HUES6 (cell line): ENCODE results near the gene DPP10.
A peak's percentile ranks its signal among the peaks of the same experiment; 100 is the strongest.

Experiments
- H3K27ac ChIP-seq: 2 replicates; pipeline ENCODE4 v1.7.0; 2013; ENCODE audit warnings: low read depth, mild to moderate bottlenecking, low read length, inconsistent platforms
- H3K27me3 ChIP-seq: 2 replicates; pipeline ENCODE4 v1.6.1; 2013; ENCODE audit warnings: low read length; ENCODE audit not compliant: control insufficient read depth, insufficient read depth
- H3K36me3 ChIP-seq: 2 replicates; pipeline ENCODE4 v1.6.1; 2013; ENCODE audit warnings: low read length; ENCODE audit not compliant: control insufficient read depth, insufficient read depth
- H3K4me1 ChIP-seq: 2 replicates; pipeline ENCODE4 v1.6.1; 2013; ENCODE audit warnings: low read length; ENCODE audit not compliant: control insufficient read depth, insufficient read depth
- H3K4me3 ChIP-seq: 2 replicates; pipeline ENCODE4 v1.5.1; 2013; ENCODE audit warnings: low read depth, low read length
- H3K9ac ChIP-seq: one replicate; pipeline ENCODE4 v1.6.1; 2013; ENCODE audit warnings: mild to moderate bottlenecking, low read length
- H3K9me3 ChIP-seq: 2 replicates; pipeline ENCODE4 v1.6.1; 2013; ENCODE audit warnings: low read depth, low read length; ENCODE audit not compliant: control insufficient read depth, insufficient read depth

DPP10 gene

DNA sequence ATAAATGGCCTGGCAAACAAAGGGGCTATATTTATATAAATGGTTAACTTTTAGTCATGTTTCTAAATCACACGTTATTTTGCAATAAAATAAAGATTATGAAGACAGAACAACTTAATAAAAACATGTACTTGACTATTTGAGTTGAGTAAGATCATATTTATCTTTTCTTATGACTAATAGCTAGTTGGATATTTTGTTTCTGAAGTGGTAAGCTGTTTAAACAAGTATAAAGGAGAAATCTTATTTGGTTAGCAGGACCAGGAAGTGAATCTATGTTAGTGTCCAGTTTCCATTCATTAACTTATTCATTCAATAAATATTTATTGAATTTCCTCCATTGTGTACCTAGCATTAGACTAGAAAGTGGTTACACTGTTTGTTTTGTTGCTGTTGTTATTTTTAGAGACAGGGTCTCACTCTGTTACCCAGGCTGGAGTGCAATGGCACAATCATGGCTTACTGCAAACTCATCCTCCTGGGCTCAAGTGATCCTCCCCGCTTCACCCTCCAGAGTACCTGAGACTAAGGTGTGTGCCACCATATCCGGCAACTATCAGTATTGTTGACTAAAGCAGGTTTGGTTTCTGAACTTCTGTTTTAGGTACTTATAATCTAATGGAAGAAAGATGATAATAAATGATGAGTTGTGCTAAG is 312.6 kb downstream of the DPP10 start:
- Histone ChIP-seq H3K36me3 (no peaks in the 10 kb centered on the region), H3K27me3 (no peaks in the 10 kb centered on the region), H3K9ac (no peak overlapping the region), H3K4me1 (no peaks in the 10 kb centered on the region), H3K27ac (no peak overlapping the region), H3K9me3 (no peaks in the 10 kb centered on the region), H3K4me3 (no peak overlapping the region)

DNA sequence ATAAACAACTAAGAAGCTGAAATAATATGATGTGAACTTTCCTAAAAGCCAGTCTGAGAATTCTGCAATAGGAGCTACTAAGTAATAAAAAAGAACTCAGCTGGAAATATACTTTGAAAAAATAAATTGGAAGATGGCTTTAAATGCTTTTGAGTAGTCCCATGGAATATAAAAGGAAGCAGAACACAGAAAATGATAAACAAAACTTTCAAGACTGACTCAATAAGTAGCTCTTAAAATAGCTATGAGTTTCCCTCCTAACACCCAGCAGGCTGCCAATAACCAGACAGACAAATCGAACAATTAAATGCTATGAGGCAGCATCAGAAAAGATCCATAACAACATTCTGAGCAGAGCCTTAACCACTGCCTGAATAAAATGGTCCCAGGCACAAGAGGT is 319.9 kb downstream of the DPP10 start:
- no peaks in the 10 kb centered on the region for H3K27me3 ChIP-seq
- H3K4me3 ChIP-seq, result no peak overlapping the region
- H3K36me3 ChIP-seq, result no peaks in the 10 kb centered on the region
- peaks cover 8% of the 10 kb centered on the region; the same call in 1 of the 2 replicates for H3K4me1 ChIP-seq
- H3K9ac ChIP-seq, result no peak overlapping the region
- H3K9me3 ChIP-seq, result no peaks in the 10 kb centered on the region
- H3K27ac ChIP-seq, result no peak overlapping the region

DNA sequence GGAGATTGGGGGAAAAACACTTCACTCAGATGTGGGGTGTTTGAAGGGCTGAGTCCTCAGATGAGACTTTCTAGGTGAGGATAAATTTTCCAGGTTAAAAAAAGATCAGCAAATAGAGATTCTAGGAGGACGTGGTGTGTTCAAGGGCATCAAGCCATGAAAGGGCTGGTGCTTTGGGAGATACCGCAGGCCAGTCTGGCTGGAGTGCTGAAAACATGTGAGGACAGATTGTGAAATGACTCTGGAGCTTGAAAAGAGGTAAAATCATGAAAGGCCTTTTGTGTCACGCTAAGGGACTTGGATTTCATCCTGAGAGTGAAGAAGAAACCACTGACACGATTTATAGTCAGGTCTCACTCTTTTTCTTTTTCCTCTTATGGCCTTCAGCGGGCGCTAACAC is 320.5 kb downstream of the DPP10 start:
- H3K4me1 ChIP-seq, result peaks cover 8% of the 10 kb centered on the region; the same call in 1 of the 2 replicates
- H3K27ac ChIP-seq, result no peak overlapping the region
- no peaks in the 10 kb centered on the region for H3K9me3 ChIP-seq
- no peak overlapping the region for H3K9ac ChIP-seq
- H3K36me3 ChIP-seq, result no peaks in the 10 kb centered on the region
- H3K4me3 ChIP-seq, result no peak overlapping the region
- H3K27me3 ChIP-seq, result no peaks in the 10 kb centered on the region

DNA sequence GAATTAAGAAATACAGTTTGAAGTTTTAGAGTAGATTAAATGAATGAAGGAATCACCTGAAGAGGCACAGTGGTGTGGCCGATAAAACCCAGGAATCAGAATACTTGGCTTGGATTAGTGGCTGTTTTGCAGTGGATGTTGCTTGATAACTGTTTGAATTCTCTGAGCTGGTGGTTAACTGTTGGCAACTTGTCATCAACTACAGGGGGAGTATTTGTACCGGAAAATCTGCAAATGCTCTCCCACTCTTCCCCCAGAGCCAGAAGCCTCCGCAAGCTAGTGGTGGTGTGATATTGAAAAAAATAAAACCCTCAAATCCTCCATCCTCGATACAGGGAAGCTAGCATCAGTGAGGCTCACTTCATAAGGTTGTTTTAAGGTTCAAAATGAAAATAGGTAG is 326.7 kb downstream of the DPP10 start:
- peaks cover 10% of the 10 kb centered on the region; the same call in 1 of the 2 replicates for H3K4me1 ChIP-seq
- no peak overlapping the region for H3K27ac ChIP-seq
- no peak overlapping the region for H3K9ac ChIP-seq
- no peak overlapping the region for H3K4me3 ChIP-seq
- no peaks in the 10 kb centered on the region for H3K27me3 ChIP-seq
- no peaks in the 10 kb centered on the region for H3K9me3 ChIP-seq
- no peaks in the 10 kb centered on the region for H3K36me3 ChIP-seq

GRCh38 chr2:114769991-114770390 is 327.6 kb downstream of the DPP10 start:
- no peaks in the 10 kb centered on the region for H3K9me3 ChIP-seq
- no peak overlapping the region for H3K4me3 ChIP-seq
- H3K4me1 ChIP-seq, result peaks cover 10% of the 10 kb centered on the region; the same call in 1 of the 2 replicates
- H3K27me3 ChIP-seq, result no peaks in the 10 kb centered on the region
- H3K9ac ChIP-seq, result no peak overlapping the region
- no peak overlapping the region for H3K27ac ChIP-seq
- no peaks in the 10 kb centered on the region for H3K36me3 ChIP-seq

DNA sequence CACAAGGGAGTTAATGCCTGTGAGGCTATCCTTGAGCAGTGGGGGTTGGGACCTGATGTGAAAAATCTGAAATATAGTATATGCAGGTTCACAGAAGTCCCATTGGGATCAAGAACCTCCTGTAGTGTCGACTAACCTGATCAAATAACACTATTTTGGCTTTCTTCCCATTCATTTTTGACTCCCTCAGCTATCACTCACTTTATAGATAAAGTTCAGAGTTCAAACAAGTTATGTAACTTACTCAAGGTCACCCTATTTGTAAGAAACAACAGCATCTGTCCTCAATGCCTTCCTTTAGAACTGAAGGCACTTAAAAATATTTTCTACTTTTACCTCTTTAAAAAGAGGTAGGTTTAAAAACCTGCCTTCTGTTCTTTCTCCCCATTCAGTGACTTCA is 341.6 kb downstream of the DPP10 start:
- Histone ChIP-seq H3K9me3 (no peaks in the 10 kb centered on the region), H3K27ac (no peak overlapping the region), H3K9ac (no peak overlapping the region), H3K4me3 (no peak overlapping the region), H3K27me3 (no peaks in the 10 kb centered on the region), H3K36me3 (no peaks in the 10 kb centered on the region), H3K4me1 (peaks cover 13% of the 10 kb centered on the region; the same call in 1 of the 2 replicates)

DNA sequence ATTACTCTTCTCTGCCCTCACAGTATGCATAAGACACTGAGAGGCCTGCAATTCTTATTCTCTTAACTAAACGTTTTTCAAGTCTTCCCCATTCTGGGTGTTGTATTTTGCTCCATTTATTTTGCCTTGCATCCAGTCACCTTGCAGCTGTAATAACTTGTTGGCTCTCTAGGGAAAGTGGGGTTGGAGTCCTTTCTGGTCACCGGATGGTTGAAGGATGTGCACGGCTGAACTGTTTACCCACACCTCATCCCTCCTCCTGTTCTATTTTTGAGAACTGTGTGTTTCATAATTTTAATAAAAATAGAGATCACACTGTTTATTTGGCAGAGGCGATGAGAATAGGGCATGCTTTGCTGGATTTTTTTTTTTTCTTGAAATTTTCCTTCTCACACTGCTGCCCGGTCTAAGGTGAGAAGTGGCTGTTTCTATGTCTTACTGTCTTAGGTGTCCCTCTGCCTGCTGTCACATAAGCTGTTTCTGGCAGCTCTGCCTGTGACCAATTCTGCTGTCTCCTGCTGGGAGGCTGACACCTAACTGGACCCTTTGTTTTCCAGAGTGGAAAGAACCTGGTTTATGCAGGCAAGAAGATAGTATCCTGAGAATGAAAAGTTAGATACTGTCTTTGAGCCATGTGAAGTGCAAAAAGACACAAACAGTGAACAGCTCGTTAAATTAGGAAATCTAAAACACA is 342.6 kb downstream of the DPP10 start:
- H3K36me3 ChIP-seq, result no peaks in the 10 kb centered on the region
- H3K9ac ChIP-seq, result no peak overlapping the region
- no peak overlapping the region for H3K27ac ChIP-seq
- H3K4me3 ChIP-seq, result no peak overlapping the region
- no peaks in the 10 kb centered on the region for H3K27me3 ChIP-seq
- peaks cover 23% of the 10 kb centered on the region for H3K4me1 ChIP-seq
- no peaks in the 10 kb centered on the region for H3K9me3 ChIP-seq

- no peak overlapping the region for H3K27ac ChIP-seq
Observed at GRCh38 chr2:114786901-114787300, 344.5 kb downstream of the DPP10 start.

GRCh38 chr2:114787486-114787885 is 345.0 kb downstream of the DPP10 start:
- peaks cover 35% of the 10 kb centered on the region for H3K4me1 ChIP-seq
- H3K9me3 ChIP-seq, result no peaks in the 10 kb centered on the region
- H3K9ac ChIP-seq, result no peak overlapping the region
- H3K27ac ChIP-seq, result no peak overlapping the region
- H3K4me3 ChIP-seq, result no peak overlapping the region
- H3K36me3 ChIP-seq, result no peaks in the 10 kb centered on the region
- no peaks in the 10 kb centered on the region for H3K27me3 ChIP-seq

More at GRCh38 chr2:114786901-114787300, 344.5 kb downstream of the DPP10 start:
- Histone ChIP-seq H3K27me3 (no peaks in the 10 kb centered on the region), H3K4me1 (peaks cover 35% of the 10 kb centered on the region), H3K9me3 (no peaks in the 10 kb centered on the region), H3K9ac (no peak overlapping the region), H3K36me3 (no peaks in the 10 kb centered on the region), H3K4me3 (no peak overlapping the region)

- H3K27me3 ChIP-seq, result no peaks in the 10 kb centered on the region
- no peaks in the 10 kb centered on the region for H3K36me3 ChIP-seq
- H3K9me3 ChIP-seq, result no peaks in the 10 kb centered on the region
- peak overlapping the region; percentile 29 for H3K9ac ChIP-seq
- peak overlapping the region; percentile 37; the same call in 1 of the 2 replicates for H3K4me3 ChIP-seq
- peak overlapping the region; percentile 70; the same call in 1 of the 2 replicates for H3K27ac ChIP-seq
- peaks cover 29% of the 10 kb centered on the region for H3K4me1 ChIP-seq
Observed at GRCh38 chr2:114789989-114790388, 347.5 kb downstream of the DPP10 start.

DNA sequence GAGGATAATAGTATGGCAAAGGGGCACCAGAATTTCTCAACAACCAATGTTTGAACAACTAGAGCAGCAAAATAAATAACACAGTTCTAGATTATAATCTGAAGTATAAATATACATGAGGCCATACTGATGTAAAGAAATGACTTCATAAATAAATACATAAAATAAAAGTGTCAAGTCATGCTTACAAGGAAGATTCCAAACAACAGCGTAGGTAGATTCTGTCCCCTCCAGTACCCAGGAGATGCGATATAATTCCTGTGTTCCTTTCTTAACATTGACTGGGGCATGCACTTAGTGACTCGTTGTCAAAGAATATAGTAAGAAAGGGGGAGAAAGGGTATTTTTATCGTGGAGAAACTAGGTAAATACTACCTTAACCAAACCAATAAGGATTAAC is 355.1 kb downstream of the DPP10 start:
- Histone ChIP-seq H3K27ac (no peak overlapping the region), H3K9ac (no peak overlapping the region), H3K4me1 (no peaks in the 10 kb centered on the region), H3K36me3 (no peaks in the 10 kb centered on the region), H3K27me3 (no peaks in the 10 kb centered on the region), H3K4me3 (no peak overlapping the region), H3K9me3 (no peaks in the 10 kb centered on the region)
